ENCODE results near the gene LDHB.

- TF ChIP-seq, protein P1, sequence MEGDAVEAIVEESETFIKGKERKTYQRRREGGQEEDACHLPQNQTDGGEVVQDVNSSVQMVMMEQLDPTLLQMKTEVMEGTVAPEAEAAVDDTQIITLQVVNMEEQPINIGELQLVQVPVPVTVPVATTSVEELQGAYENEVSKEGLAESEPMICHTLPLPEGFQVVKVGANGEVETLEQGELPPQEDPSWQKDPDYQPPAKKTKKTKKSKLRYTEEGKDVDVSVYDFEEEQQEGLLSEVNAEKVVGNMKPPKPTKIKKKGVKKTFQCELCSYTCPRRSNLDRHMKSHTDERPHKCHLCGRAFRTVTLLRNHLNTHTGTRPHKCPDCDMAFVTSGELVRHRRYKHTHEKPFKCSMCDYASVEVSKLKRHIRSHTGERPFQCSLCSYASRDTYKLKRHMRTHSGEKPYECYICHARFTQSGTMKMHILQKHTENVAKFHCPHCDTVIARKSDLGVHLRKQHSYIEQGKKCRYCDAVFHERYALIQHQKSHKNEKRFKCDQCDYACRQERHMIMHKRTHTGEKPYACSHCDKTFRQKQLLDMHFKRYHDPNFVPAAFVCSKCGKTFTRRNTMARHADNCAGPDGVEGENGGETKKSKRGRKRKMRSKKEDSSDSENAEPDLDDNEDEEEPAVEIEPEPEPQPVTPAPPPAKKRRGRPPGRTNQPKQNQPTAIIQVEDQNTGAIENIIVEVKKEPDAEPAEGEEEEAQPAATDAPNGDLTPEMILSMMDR (IDR thresholded peaks at IDR 0.05) = no peak
- no peak for TF ChIP-seq ZFX (IDR thresholded peaks at IDR 0.05; ENCODE audit: borderline replicate concordance)
Observed at GRCh38 chr12:21634245-21634644, 23.4 kb downstream of the LDHB start.

All from 22Rv1 (cell line).